ENCODE results near the gene SGO1.

SGO1 gene

DNA sequence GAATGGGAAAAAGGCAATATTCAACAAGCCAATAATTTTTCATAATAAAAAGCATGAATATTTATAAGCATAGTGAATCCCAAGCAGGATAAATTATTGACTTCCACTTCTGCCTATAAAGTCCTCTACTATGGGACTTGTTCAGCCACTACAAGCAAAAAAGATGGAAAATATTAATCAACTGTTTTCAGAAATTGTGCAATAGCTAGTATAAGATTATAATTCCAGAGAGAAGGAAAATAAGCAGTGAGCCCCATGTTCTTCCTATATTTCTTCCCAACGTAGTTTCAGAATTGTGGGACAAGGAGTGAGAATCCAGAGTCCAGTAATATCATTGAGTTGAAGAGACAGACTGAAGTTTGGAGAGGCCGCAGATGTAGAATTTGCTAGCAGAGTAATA lies 24.3 kb downstream of the SGO1 start:
- Histone ChIP-seq H3K36me3 (ENCODE audit: low read length) (peaks cover 53% of the 10 kb centered on the region), H3K79me2 (ENCODE audit: insufficient read depth, low read length) (no peaks in the 10 kb centered on the region; the same call in 1 of the 2 replicates), H3F3A (ENCODE audit: insufficient read depth) (peaks cover 6% of the 10 kb centered on the region; the same call in 1 of the 2 replicates), H3K9me2 (replicated peaks; ENCODE audit: insufficient read depth, low read length) (no peaks in the 10 kb centered on the region), H3K4me2 (ENCODE audit: low read depth, low read length, poor library complexity, severe bottlenecking) (no peak overlapping the region), H3K27ac (ENCODE audit: low read depth, low read length) (no peak overlapping the region), H3K9me3 (ENCODE audit: insufficient read depth, low read length) (no peaks in the 10 kb centered on the region), H4K20me1 (ENCODE audit: low read depth, low read length) (no peaks in the 10 kb centered on the region), H3K4me3 (ENCODE audit: insufficient read depth, low read length, poor library complexity, severe bottlenecking) (no peak overlapping the region), H2AFZ (ENCODE audit: low read depth, low read length, severe bottlenecking) (no peak overlapping the region), H3K9ac (ENCODE audit: low read length) (no peak overlapping the region), H3K27me3 (ENCODE audit: low read length) (no peaks in the 10 kb centered on the region)
- TF ChIP-seq, protein P1, sequence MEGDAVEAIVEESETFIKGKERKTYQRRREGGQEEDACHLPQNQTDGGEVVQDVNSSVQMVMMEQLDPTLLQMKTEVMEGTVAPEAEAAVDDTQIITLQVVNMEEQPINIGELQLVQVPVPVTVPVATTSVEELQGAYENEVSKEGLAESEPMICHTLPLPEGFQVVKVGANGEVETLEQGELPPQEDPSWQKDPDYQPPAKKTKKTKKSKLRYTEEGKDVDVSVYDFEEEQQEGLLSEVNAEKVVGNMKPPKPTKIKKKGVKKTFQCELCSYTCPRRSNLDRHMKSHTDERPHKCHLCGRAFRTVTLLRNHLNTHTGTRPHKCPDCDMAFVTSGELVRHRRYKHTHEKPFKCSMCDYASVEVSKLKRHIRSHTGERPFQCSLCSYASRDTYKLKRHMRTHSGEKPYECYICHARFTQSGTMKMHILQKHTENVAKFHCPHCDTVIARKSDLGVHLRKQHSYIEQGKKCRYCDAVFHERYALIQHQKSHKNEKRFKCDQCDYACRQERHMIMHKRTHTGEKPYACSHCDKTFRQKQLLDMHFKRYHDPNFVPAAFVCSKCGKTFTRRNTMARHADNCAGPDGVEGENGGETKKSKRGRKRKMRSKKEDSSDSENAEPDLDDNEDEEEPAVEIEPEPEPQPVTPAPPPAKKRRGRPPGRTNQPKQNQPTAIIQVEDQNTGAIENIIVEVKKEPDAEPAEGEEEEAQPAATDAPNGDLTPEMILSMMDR (IDR thresholded peaks at IDR 0.05; ENCODE audit: insufficient read depth, low read length, poor library complexity, severe bottlenecking), result no peak
- TF ChIP-seq EZH2phosphoT487 (conservative IDR thresholded peaks at IDR 0.05; ENCODE audit: low read length), result no peak

DNA sequence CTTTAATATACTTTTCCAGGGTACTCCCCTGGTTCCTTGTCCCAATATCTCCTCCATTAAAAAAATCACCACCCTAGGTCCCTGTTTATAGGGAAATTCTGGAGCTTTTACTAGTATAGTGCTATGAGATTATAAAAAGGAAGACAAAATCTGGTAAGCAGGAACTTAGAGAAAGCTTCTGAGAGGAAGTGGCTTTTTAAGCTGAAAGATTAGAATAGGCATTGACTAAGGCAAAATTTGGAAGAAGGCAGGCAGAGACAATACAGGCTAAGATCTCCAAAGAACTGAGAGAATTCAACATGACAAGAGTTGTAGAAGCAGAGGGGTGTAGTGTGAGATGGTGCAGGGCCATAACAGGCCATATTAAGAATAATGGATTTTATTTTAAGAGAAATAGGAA lies 25.8 kb downstream of the SGO1 start:
- Histone ChIP-seq H3K4me2 (ENCODE audit: low read depth, low read length, poor library complexity, severe bottlenecking) (no peak overlapping the region), H3K79me2 (ENCODE audit: insufficient read depth, low read length) (no peaks in the 10 kb centered on the region; the same call in 1 of the 2 replicates), H2AFZ (ENCODE audit: low read depth, low read length, severe bottlenecking) (no peak overlapping the region), H3K9ac (ENCODE audit: low read length) (no peak overlapping the region), H3K36me3 (ENCODE audit: low read length) (peaks cover 46% of the 10 kb centered on the region), H3K27ac (ENCODE audit: low read depth, low read length) (no peak overlapping the region), H3K9me2 (replicated peaks; ENCODE audit: insufficient read depth, low read length) (no peaks in the 10 kb centered on the region), H3K27me3 (ENCODE audit: low read length) (no peaks in the 10 kb centered on the region), H3K4me3 (ENCODE audit: insufficient read depth, low read length, poor library complexity, severe bottlenecking) (no peak overlapping the region), H4K20me1 (ENCODE audit: low read depth, low read length) (no peaks in the 10 kb centered on the region), H3F3A (ENCODE audit: insufficient read depth) (peaks cover 6% of the 10 kb centered on the region; the same call in 1 of the 2 replicates), H3K9me3 (ENCODE audit: insufficient read depth, low read length) (no peaks in the 10 kb centered on the region)
- TF ChIP-seq, protein P1 (IDR thresholded peaks at IDR 0.05; ENCODE audit: insufficient read depth, low read length, poor library complexity, severe bottlenecking), result no peak
- TF ChIP-seq EZH2phosphoT487 (conservative IDR thresholded peaks at IDR 0.05; ENCODE audit: low read length), result no peak

DNA sequence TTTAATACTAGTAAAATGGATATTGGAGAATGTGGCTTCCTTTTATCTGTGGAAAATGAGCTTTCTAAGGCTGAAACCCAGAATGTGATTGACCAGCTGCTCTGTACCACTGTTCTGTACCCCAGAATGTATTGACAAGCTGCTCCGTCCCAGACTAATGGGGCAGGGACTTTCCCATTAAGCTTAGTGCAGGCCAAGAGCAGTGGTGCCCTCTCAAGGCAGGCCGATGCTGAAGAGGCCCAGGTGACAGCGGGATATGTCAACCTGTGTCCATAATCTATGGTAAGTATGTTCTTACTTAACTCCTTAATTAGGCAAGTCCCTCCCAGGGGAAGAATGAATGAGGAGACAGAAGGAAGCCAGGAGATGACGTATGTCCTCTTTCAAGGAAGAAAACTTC lies 31.1 kb downstream of the SGO1 start:
- no peaks in the 10 kb centered on the region for H3K9me2 ChIP-seq (replicated peaks; ENCODE audit: insufficient read depth, low read length)
- H3K9ac ChIP-seq (ENCODE audit: low read length), result no peak overlapping the region
- no peak overlapping the region for H3K4me2 ChIP-seq (ENCODE audit: low read depth, low read length, poor library complexity, severe bottlenecking)
- peaks cover 44% of the 10 kb centered on the region for H3K36me3 ChIP-seq (ENCODE audit: low read length)
- no peaks in the 10 kb centered on the region for H3K9me3 ChIP-seq (ENCODE audit: insufficient read depth, low read length)
- H4K20me1 ChIP-seq (ENCODE audit: low read depth, low read length), result no peaks in the 10 kb centered on the region
- no peaks in the 10 kb centered on the region for H3K27me3 ChIP-seq (ENCODE audit: low read length)
- H2AFZ ChIP-seq (ENCODE audit: low read depth, low read length, severe bottlenecking), result no peak overlapping the region
- H3K4me3 ChIP-seq (ENCODE audit: insufficient read depth, low read length, poor library complexity, severe bottlenecking), result no peak overlapping the region
- no peak overlapping the region for H3K27ac ChIP-seq (ENCODE audit: low read depth, low read length)
- TF ChIP-seq, protein P1 (IDR thresholded peaks at IDR 0.05; ENCODE audit: insufficient read depth, low read length, poor library complexity, severe bottlenecking), result no peak
- TF ChIP-seq EZH2phosphoT487 (conservative IDR thresholded peaks at IDR 0.05; ENCODE audit: low read length), result no peak
- 0 out of 2 replicates have a peak, but pooled peaks cover 7% of the 10 kb centered on the region for H3F3A ChIP-seq (ENCODE audit: insufficient read depth)
- no peaks in the 10 kb centered on the region for H3K79me2 ChIP-seq (ENCODE audit: insufficient read depth, low read length)
